Ishikawa (cell line): ENCODE results near the gene CLRN3.

ENCODE experiments used
- EP300 ChIP-seq: IDR thresholded peaks from 2 replicates; pipeline ENCODE4 v1.6.1; 2012; ENCODE audit warnings: borderline replicate concordance
- NFIC ChIP-seq: IDR thresholded peaks from 2 replicates; pipeline ENCODE4 v1.6.1; 2012
- RAD21 ChIP-seq: IDR thresholded peaks from 2 replicates; pipeline ENCODE4 v1.6.1; 2012; ENCODE audit warnings: low read depth
- TAF1 ChIP-seq: IDR thresholded peaks from 2 replicates; pipeline ENCODE4 v1.6.1; 2012; ENCODE audit warnings: low read depth, mild to moderate bottlenecking
- YY1 ChIP-seq: IDR thresholded peaks from 2 replicates; pipeline ENCODE4 v1.6.1; 2012; ENCODE audit warnings: low read depth

- no peak for TF ChIP-seq NFIC
- TF ChIP-seq TAF1 = no peak
- TF ChIP-seq EP300 = no peak
- no peak for TF ChIP-seq YY1
- TF ChIP-seq RAD21 = no peak
Measured at GRCh38 chr10:127908106-127908958, 15.6 kb upstream of the CLRN3 start.
